Measurements from ENCODE around the gene TBCD. TPM values are rescaled to one million over a fixed set of nuclear protein-coding genes. Genes with fewer than 3 reads are reported as not detected.

TBCD gene
- total and polyA plus RNA-seq, 9 of the 15 experiments (the other 6 are each of a cell fraction or from before 2014, with no cell fraction given), result 8.9 to 98.5 (median 28.0) TPM

DNA sequence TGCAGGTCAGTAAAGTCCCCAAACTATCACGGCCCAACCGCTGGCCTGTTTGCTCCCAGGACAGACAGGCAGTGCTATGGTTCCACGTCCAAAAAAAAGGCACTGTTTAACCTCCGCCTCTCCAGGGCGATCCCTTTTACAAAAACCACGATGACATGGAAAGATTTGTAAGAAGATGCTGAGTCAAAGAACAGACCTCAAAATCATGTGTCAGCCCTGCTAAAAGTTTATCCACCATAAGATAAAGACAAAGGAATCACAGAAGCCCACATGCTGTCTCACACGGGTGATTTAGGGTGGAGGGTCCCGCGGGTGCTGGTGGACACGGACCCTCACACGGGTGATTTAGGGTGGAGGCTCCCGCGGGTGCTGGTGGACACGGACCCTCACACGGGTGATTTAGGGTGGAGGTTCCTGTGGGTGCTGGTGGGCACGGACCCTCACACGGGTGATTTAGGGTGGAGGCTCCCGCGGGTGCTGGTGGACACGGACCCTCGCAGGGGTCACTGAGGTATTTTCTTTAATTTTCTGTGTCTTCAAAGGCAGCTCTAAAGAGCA is 210.4 kb downstream of the TBCD start:
- whole genome bisulfite sequencing (ENCODE audit: insufficient coverage, low coverage, missing lambda C conversion rate), result 49% methylated on average over 17 of the region's 21 CpGs
- ChIA-PET POLR2A (no interaction called here), CTCF (ENCODE audit: low intra/inter-chr PET ratio) (no interaction called here)
- Histone ChIP-seq H3K27ac (ENCODE audit: extremely low read depth, low read depth, low read length) (no peak overlapping the region), H2AFZ (ENCODE audit: low read depth, low read length) (no peak overlapping the region), H3K4me2 (ENCODE audit: insufficient read depth, low read length) (no peak overlapping the region), H3K79me2 (ENCODE audit: control insufficient read depth, insufficient read depth, low read length) (no peaks in the 10 kb centered on the region), H3K27me3 (ENCODE audit: control insufficient read depth in 2 of 2, insufficient read depth in 2 of 2, low read length in 2 of 2) (no peaks in the 10 kb centered on the region), H4K20me1 (replicated peaks; ENCODE audit: control insufficient read depth, insufficient read depth, low read length) (no peaks in the 10 kb centered on the region), H3K9ac (ENCODE audit: insufficient read depth in 1 of 2, low read depth in 2 of 2, low read length in 2 of 2) (no peak overlapping the region), H3K36me3 (ENCODE audit: control insufficient read depth, insufficient read depth, low read length) (peaks cover 6% of the 10 kb centered on the region; the same call in 2 of the 3 replicates), H3K9me3 (replicated peaks; ENCODE audit: control insufficient read depth, insufficient read depth, low read depth, low read length) (peaks cover 4% of the 10 kb centered on the region), H3K9me1 (ENCODE audit: control insufficient read depth, insufficient read depth, low read length) (no peaks in the 10 kb centered on the region), H3K4me3 (no peak overlapping the region), H3K4me1 (replicated peaks in 1 of 2; ENCODE audit: control insufficient read depth in 2 of 2, insufficient read depth in 2 of 2, low read length in 2 of 2) (peaks cover 0 to 22% of the 10 kb centered on the region in 2 experiments; a peak in 1 of 5 replicates)
- FAIRE-seq, result no peak
- peak; percentile 41 for TF ChIP-seq NFE2 (IDR thresholded peaks at IDR 0.05; ENCODE audit: low read depth)
- no peak for TF ChIP-seq MYC (IDR thresholded peaks at IDR 0.05; ENCODE audit: low read depth, low read length)
- no peak for TF ChIP-seq MYC (CRISPR knock-in tag; IDR thresholded peaks at IDR 0.05; ENCODE audit: borderline replicate concordance, low read depth)
- in situ Hi-C loops (cut with MboI) (no loop called here), intact Hi-C loops (cut with micrococcal nuclease) (no loop called here)
- DNase-seq (ENCODE audit: extremely low read depth in 1 of 4, low spot score in 3 of 4), result no peak
- no peak for ATAC-seq
- BruUV-seq (replicated peaks), result no TSS peak

- ATAC-seq (no peak), FAIRE-seq (no peak), DNase-seq (ENCODE audit: extremely low read depth in 1 of 4, low spot score in 3 of 4) (no peak)
- Histone ChIP-seq H2AFZ (ENCODE audit: low read depth, low read length) (no peak overlapping the region), H3K27me3 (ENCODE audit: control insufficient read depth in 2 of 2, insufficient read depth in 2 of 2, low read length in 2 of 2) (no peaks in the 10 kb centered on the region), H4K20me1 (replicated peaks; ENCODE audit: control insufficient read depth, insufficient read depth, low read length) (no peaks in the 10 kb centered on the region), H3K4me2 (ENCODE audit: insufficient read depth, low read length) (no peak overlapping the region), H3K9me1 (ENCODE audit: control insufficient read depth, insufficient read depth, low read length) (no peaks in the 10 kb centered on the region), H3K9ac (ENCODE audit: insufficient read depth in 1 of 2, low read depth in 2 of 2, low read length in 2 of 2) (no peak overlapping the region), H3K4me1 (replicated peaks in 1 of 2; ENCODE audit: control insufficient read depth in 2 of 2, insufficient read depth in 2 of 2, low read length in 2 of 2) (peaks cover 0 to 17% of the 10 kb centered on the region in 2 experiments; a peak in 1 of 5 replicates), H3K79me2 (ENCODE audit: control insufficient read depth, insufficient read depth, low read length) (no peaks in the 10 kb centered on the region), H3K9me3 (replicated peaks; ENCODE audit: control insufficient read depth, insufficient read depth, low read depth, low read length) (peaks cover 4% of the 10 kb centered on the region), H3K4me3 (no peak overlapping the region), H3K27ac (ENCODE audit: extremely low read depth, low read depth, low read length) (no peak overlapping the region), H3K36me3 (ENCODE audit: control insufficient read depth, insufficient read depth, low read length) (peaks cover 6% of the 10 kb centered on the region; the same call in 2 of the 3 replicates)
- in situ Hi-C loops (cut with MboI) (no loop called here), intact Hi-C loops (cut with micrococcal nuclease) (no loop called here)
- CTCF ChIA-PET (ENCODE audit: low intra/inter-chr PET ratio), result no interaction called here
- no TSS peak for BruUV-seq (replicated peaks)
- 74% methylated on average over 18 of the region's 25 CpGs for whole genome bisulfite sequencing (ENCODE audit: insufficient coverage, low coverage, missing lambda C conversion rate)
- POLR2A ChIA-PET, result no interaction called here
- no peak for TF ChIP-seq ZBTB5 (IDR thresholded peaks at IDR 0.05)
- no peak for TF ChIP-seq TRIM28 (IDR thresholded peaks at IDR 0.05)
- TF ChIP-seq SMAD2 (IDR thresholded peaks at IDR 0.05; ENCODE audit: low read depth, low read length), result no peak
- TF ChIP-seq SIN3B (IDR thresholded peaks at IDR 0.05; ENCODE audit: low read depth), result no peak
- TF ChIP-seq CC2D1A (IDR thresholded peaks at IDR 0.05), result no peak
- TF ChIP-seq ARID1B (IDR thresholded peaks at IDR 0.05), result no peak
- TF ChIP-seq ZBTB17 (CRISPR knock-in tag; IDR thresholded peaks at IDR 0.05), result no peak
- no peak for TF ChIP-seq ZNF79 (CRISPR knock-in tag; IDR thresholded peaks at IDR 0.05; ENCODE audit: low read depth)
- no peak for TF ChIP-seq ZNF212 (CRISPR knock-in tag; IDR thresholded peaks at IDR 0.05)
- no peak for TF ChIP-seq ELK3 (CRISPR knock-in tag; IDR thresholded peaks at IDR 0.05)
- TF ChIP-seq SIRT6 (IDR thresholded peaks at IDR 0.05; ENCODE audit: low read depth, low read length), result no peak
Measured at GRCh38 chr17:82963104-82963950, 211.5 kb downstream of the TBCD start.
